GM23338 (cell line): Measurements from ENCODE around the gene GAK. TPM values are rescaled to one million over a fixed set of nuclear protein-coding genes. Genes with fewer than 3 reads are reported as not detected.
A peak's percentile ranks its signal among the peaks of the same experiment; 100 is the strongest.

Source experiments
- ATAC-seq: fragments of 200-7000 bp; cut with Tn5 transposase; 3 replicates; pipeline ENCODE4 v1.9.1; 2020
- DNase-seq: peaks from one replicate; pipeline ENCODE4 v3.0.0-alpha.2; 2015; ENCODE audit warnings: low spot score
- H2AFZ ChIP-seq: fragments of 200-600 bp; sonication (generic); 2 replicates; pipeline ENCODE4 v1.8.0; 2016; ENCODE audit warnings: antibody characterized with exemption, mild to moderate bottlenecking, moderate library complexity
- H3F3A ChIP-seq: fragments of 200-600 bp; sonication (generic); replicated peaks from 2 replicates; pipeline ENCODE4 v1.8.0; 2017; ENCODE audit warnings: antibody characterized with exemption, mixed run types, low read depth
- H3K27ac ChIP-seq: fragments of 200-600 bp; sonication (generic); 2 replicates; pipeline ENCODE4 v1.6.1; 2016; ENCODE audit warnings: low read depth
- H3K27me3 ChIP-seq: fragments of 200-600 bp; sonication (generic); 2 replicates; pipeline ENCODE4 v1.8.0; 2016; ENCODE audit warnings: mild to moderate bottlenecking, mixed run types, moderate library complexity; ENCODE audit not compliant: insufficient read depth
- H3K36me3 ChIP-seq: fragments of 200-600 bp; sonication (generic); 2 replicates; pipeline ENCODE4 v1.8.0; 2016; ENCODE audit warnings: mild to moderate bottlenecking; ENCODE audit not compliant: insufficient read depth
- H3K4me1 ChIP-seq: fragments of 200-600 bp; sonication (generic); 2 replicates; pipeline ENCODE4 v1.8.0; 2016; ENCODE audit warnings: mild to moderate bottlenecking, moderate library complexity; ENCODE audit not compliant: insufficient read depth
- H3K4me2 ChIP-seq: fragments of 200-600 bp; sonication (generic); 2 replicates; pipeline ENCODE4 v1.7.1; 2017; ENCODE audit warnings: mixed run types
- H3K4me3 ChIP-seq: fragments of 200-600 bp; sonication (generic); 2 replicates; pipeline ENCODE4 v1.6.1; 2016; ENCODE audit warnings: mixed run types
- H3K79me2 ChIP-seq: fragments of 200-600 bp; sonication (generic); replicated peaks from 2 replicates; pipeline ENCODE4 v1.8.0; 2017; ENCODE audit warnings: mild to moderate bottlenecking; ENCODE audit not compliant: insufficient read depth
- H3K9me2 ChIP-seq: fragments of 200-600 bp; sonication (generic); 2 replicates; pipeline ENCODE4 v1.8.0; 2017; ENCODE audit not compliant: insufficient read depth
- H4K20me1 ChIP-seq: fragments of 200-600 bp; sonication (generic); replicated peaks from 2 replicates; pipeline ENCODE4 v1.8.0; 2017; ENCODE audit warnings: mild to moderate bottlenecking; ENCODE audit not compliant: insufficient read depth
- H3K27ac Mint-ChIP-seq: 2 replicates; pipeline ENCODE4 v1.8.0; 2020; ENCODE audit warnings: inconsistent platforms, mild to moderate bottlenecking, moderate library complexity, mixed read lengths
- H3K27me3 Mint-ChIP-seq: 3 replicates; pipeline ENCODE4 v1.8.0; 2022; ENCODE audit warnings: low read depth, mild to moderate bottlenecking, moderate library complexity, mixed read lengths, inconsistent platforms; ENCODE audit not compliant: insufficient read depth, poor library complexity
- H3K36me3 Mint-ChIP-seq: 3 replicates; pipeline ENCODE4 v1.8.0; 2021; ENCODE audit warnings: low read depth, mild to moderate bottlenecking, inconsistent platforms, moderate library complexity, mixed read lengths
- H3K4me1 Mint-ChIP-seq: 3 replicates; pipeline ENCODE4 v1.8.0; 2020; ENCODE audit warnings: mild to moderate bottlenecking, inconsistent platforms, mixed read lengths
- H3K4me3 Mint-ChIP-seq: 3 replicates; pipeline ENCODE4 v1.8.0; 2021; ENCODE audit warnings: moderate library complexity, mild to moderate bottlenecking, inconsistent platforms, mixed read lengths
- H3K9me3 Mint-ChIP-seq: 3 replicates; pipeline ENCODE4 v1.8.0; 2020; ENCODE audit warnings: moderate library complexity, mild to moderate bottlenecking, inconsistent platforms, mixed read lengths
- CREB1 ChIP-seq: fragments of 250-450 bp; sonication (Bioruptor Pico); IDR thresholded peaks from 2 replicates; pipeline ENCODE4 v1.5.0; 2020; ENCODE audit warnings: low read depth, mild to moderate bottlenecking, moderate library complexity
- CTCF ChIP-seq, 2 experiments: fragments of 200-600 bp in 1 of 2; sonication (generic) in 1 of 2; conservative IDR thresholded peaks; 2 replicates each; pipeline versions ENCODE4 v1.5.1 to v1.6.1; 2016 to 2017; ENCODE audit warnings: antibody characterized with exemption in 2 of 2, low read depth in 2 of 2, mild to moderate bottlenecking in 2 of 2, moderate library complexity in 1 of 2
- ETS1 ChIP-seq: IDR thresholded peaks from 2 replicates; pipeline ENCODE4 v1.6.1; 2016; ENCODE audit warnings: antibody characterized with exemption
- EZH2 ChIP-seq: fragments of 200-600 bp; sonication (generic); IDR thresholded peaks from one replicate; pipeline ENCODE4 v1.8.0; 2017; ENCODE audit warnings: antibody characterized with exemption, mild to moderate bottlenecking, low read depth; ENCODE audit not compliant: unreplicated experiment
- EZH2phosphoT487 ChIP-seq: fragments of 200-600 bp; sonication (generic); IDR thresholded peaks from one replicate; pipeline ENCODE4 v1.8.1; 2018; ENCODE audit warnings: antibody characterized with exemption; ENCODE audit not compliant: unreplicated experiment
- JUNB ChIP-seq: IDR thresholded peaks from one replicate; pipeline ENCODE4 v1.6.1; 2016; ENCODE audit warnings: antibody characterized with exemption; ENCODE audit not compliant: unreplicated experiment
- NANOG ChIP-seq: IDR thresholded peaks from 2 replicates; pipeline ENCODE4 v1.6.1; 2016; ENCODE audit warnings: antibody characterized with exemption, borderline replicate concordance
- POLR2AphosphoS5 ChIP-seq: IDR thresholded peaks from 2 replicates; pipeline ENCODE4 v1.6.1; 2016; ENCODE audit warnings: antibody characterized with exemption, low read depth
- REST ChIP-seq: IDR thresholded peaks from one replicate; pipeline ENCODE4 v1.6.1; 2018; ENCODE audit warnings: antibody characterized with exemption; ENCODE audit not compliant: unreplicated experiment
- STAT1 ChIP-seq: IDR thresholded peaks from one replicate; pipeline ENCODE4 v1.6.1; 2016; ENCODE audit warnings: antibody characterized with exemption; ENCODE audit not compliant: unreplicated experiment
- ZNF114 ChIP-seq: fragments of 250-450 bp; sonication (Bioruptor Pico); IDR thresholded peaks from 2 replicates; pipeline ENCODE4 v1.5.0; 2020; ENCODE audit warnings: mild to moderate bottlenecking, moderate library complexity
- ZNF331 ChIP-seq: fragments of 250-450 bp; sonication (Bioruptor Pico); IDR thresholded peaks from 2 replicates; pipeline ENCODE4 v1.5.0; 2020; ENCODE audit warnings: low read depth, mild to moderate bottlenecking, moderate library complexity
- polyA plus RNA-seq: library from polyadenylated mRNA; unstranded; fragments of >200 nt; fragmentation: Nextera tagmentation; extraction: Ambion mirVana; gene quantifications from 2 replicates; pipeline ENCODE4 v1.2.1, GENCODE V29; 2016
- total RNA-seq: library from RNA; depleted of rRNA; stranded (reverse); fragments of >200 nt; shearing (Covaris generic); gene quantifications from 2 replicates; pipeline ENCODE4 v1.2.3, GENCODE V29; 2014

The GAK gene
- total and polyA plus RNA-seq, 2 experiments from 2014 or later: 48.5 to 124 TPM

- Histone ChIP-seq H3K27ac (0 out of 2 replicates have a peak overlapping the region, but pooled peaks have one; percentile 66), H3K4me2 (no peak overlapping the region), H3K4me1 (no peaks in the 10 kb centered on the region), H3K27me3 (no peaks in the 10 kb centered on the region), H4K20me1 (peaks cover 26% of the 10 kb centered on the region; the same call in 1 of the 2 replicates), H2AFZ (no peak overlapping the region), H3K79me2 (peaks cover 63% of the 10 kb centered on the region), H3K9me2 (no peaks in the 10 kb centered on the region), H3K4me3 (no peak overlapping the region), H3F3A (0 out of 2 replicates have a peak, but pooled peaks cover 3% of the 10 kb centered on the region), H3K36me3 (no peaks in the 10 kb centered on the region)
- no peak for DNase-seq
- H3K4me1 Mint-ChIP-seq: peaks cover 9% of the 10 kb centered on the region
- H3K36me3 Mint-ChIP-seq: peaks cover 8% of the 10 kb centered on the region; the same call in 2 of the 3 replicates
- TF ChIP-seq STAT1: no peak
- no peak for TF ChIP-seq ZNF331
- TF ChIP-seq JUNB: no peak
- TF ChIP-seq CREB1 (CRISPR knock-in tag): no peak
- no peak for TF ChIP-seq EZH2
- TF ChIP-seq POLR2AphosphoS5: no peak
- no peak for TF ChIP-seq CTCF (conservative IDR thresholded peaks at IDR 0.05; ENCODE audit: low read depth in 2 of 2)
- TF ChIP-seq NANOG: no peak
- TF ChIP-seq ZNF114: no peak
- TF ChIP-seq REST: no peak
- no peak for TF ChIP-seq EZH2phosphoT487
- H3K9me3 Mint-ChIP-seq: no peaks in the 10 kb centered on the region
- H3K27me3 Mint-ChIP-seq: peaks cover 13% of the 10 kb centered on the region
- no peak overlapping the region for H3K27ac Mint-ChIP-seq
- ATAC-seq: peak; percentile 38; the same call in 2 of the 3 replicates
- no peak overlapping the region for H3K4me3 Mint-ChIP-seq
Measured at GRCh38 chr4:915595-915994, 16.5 kb downstream of the GAK start.

GRCh38 chr4:915041-915474 is 17.1 kb downstream of the GAK start:
- DNase-seq: no peak
- ATAC-seq: no peak
- Histone ChIP-seq H3K36me3 (no peaks in the 10 kb centered on the region), H3F3A (0 out of 2 replicates have a peak, but pooled peaks cover 3% of the 10 kb centered on the region), H3K9me2 (no peaks in the 10 kb centered on the region), H2AFZ (no peak overlapping the region), H4K20me1 (peaks cover 25% of the 10 kb centered on the region; the same call in 1 of the 2 replicates), H3K27me3 (no peaks in the 10 kb centered on the region), H3K4me2 (no peak overlapping the region), H3K4me3 (no peak overlapping the region), H3K79me2 (peaks cover 57% of the 10 kb centered on the region), H3K27ac (0 out of 2 replicates have a peak overlapping the region, but pooled peaks have one; percentile 66), H3K4me1 (no peaks in the 10 kb centered on the region)
- Mint-ChIP-seq H3K27me3 (peaks cover 14% of the 10 kb centered on the region), H3K9me3 (no peaks in the 10 kb centered on the region), H3K27ac (0 out of 2 replicates have a peak overlapping the region, but pooled peaks have one; percentile 11), H3K4me1 (peaks cover 9% of the 10 kb centered on the region), H3K36me3 (peaks cover 8% of the 10 kb centered on the region; the same call in 2 of the 3 replicates), H3K4me3 (no peak overlapping the region)
- no peak for TF ChIP-seq CTCF (conservative IDR thresholded peaks at IDR 0.05; ENCODE audit: low read depth in 2 of 2)
- TF ChIP-seq NANOG: no peak
- no peak for TF ChIP-seq ETS1
